Activated CD4-positive, alpha-beta T cell treated with anti-CD3 and anti-CD28 coated beads, Interleukin-2, amount 50 U/mL, for 48 hours (primary cell): ENCODE results near the gene HS1BP3.

Source experiments
- DNase-seq, 2 experiments: peaks; one replicate each; pipeline ENCODE4 v3.0.0-alpha.2; 2020

Gene HS1BP3

GRCh38 chr2:20567926-20568179, 83.0 kb downstream of the HS1BP3 start:
- no peak for DNase-seq
